Mucosa of stomach (tissue), 1 donor: ENCODE measurements around the gene CLMN.

Source experiments
- H3K27me3 ChIP-seq: one replicate; pipeline ENCODE4 v1.7.0; 2013; ENCODE audit warnings: mild to moderate bottlenecking, low read length; ENCODE audit not compliant: control insufficient read depth, insufficient read depth
- H3K36me3 ChIP-seq: one replicate; pipeline ENCODE4 v1.7.0; 2013; ENCODE audit warnings: low read length; ENCODE audit not compliant: control insufficient read depth, insufficient read depth
- H3K4me1 ChIP-seq: one replicate; pipeline ENCODE4 v1.7.0; 2013; ENCODE audit warnings: mild to moderate bottlenecking, low read length; ENCODE audit not compliant: control insufficient read depth, insufficient read depth
- H3K4me3 ChIP-seq: one replicate; pipeline ENCODE4 v1.7.0; 2013; ENCODE audit warnings: low read length
- H3K9ac ChIP-seq: one replicate; pipeline ENCODE4 v1.7.0; 2013; ENCODE audit warnings: mild to moderate bottlenecking, low read length, moderate library complexity
- H3K9me3 ChIP-seq: one replicate; pipeline ENCODE4 v1.7.0; 2013; ENCODE audit warnings: mild to moderate bottlenecking, low read length, moderate library complexity; ENCODE audit not compliant: control insufficient read depth
- donor health status: Pancreatic carcinoma.

Gene CLMN

GRCh38 chr14:95156161-95157047 is 163.3 kb downstream of the CLMN start:
- peak overlapping the region; percentile 57 for H3K4me3 ChIP-seq
- peaks cover 3% of the 10 kb centered on the region for H3K4me1 ChIP-seq
- no peaks in the 10 kb centered on the region for H3K9me3 ChIP-seq
- no peaks in the 10 kb centered on the region for H3K27me3 ChIP-seq
- peak overlapping the region; percentile 96 for H3K9ac ChIP-seq
- no peaks in the 10 kb centered on the region for H3K36me3 ChIP-seq

- Histone ChIP-seq H3K4me3 (no peak overlapping the region), H3K9me3 (no peaks in the 10 kb centered on the region), H3K4me1 (peaks cover 3% of the 10 kb centered on the region), H3K27me3 (no peaks in the 10 kb centered on the region), H3K9ac (no peak overlapping the region), H3K36me3 (no peaks in the 10 kb centered on the region)
Observed at GRCh38 chr14:95155045-95155444, 164.7 kb downstream of the CLMN start.

DNA sequence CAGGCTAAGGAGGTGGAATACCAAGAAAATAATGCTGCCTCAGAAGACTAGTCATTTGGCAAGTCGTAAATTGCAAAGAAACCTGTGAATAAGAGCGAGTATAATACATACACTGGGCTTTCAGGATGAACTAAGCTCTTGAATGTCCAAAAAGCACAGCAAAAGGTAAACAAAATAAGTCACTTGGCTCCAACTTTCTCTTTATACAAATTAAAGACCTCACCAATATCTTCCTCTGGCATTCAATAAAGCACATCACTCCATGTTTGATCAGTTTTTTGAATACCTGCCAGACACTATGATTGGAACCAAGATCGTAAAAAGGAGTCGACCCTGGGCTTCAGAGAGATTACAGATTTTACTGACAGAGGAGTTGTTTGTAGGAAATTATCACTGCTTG is 165.8 kb downstream of the CLMN start:
- Histone ChIP-seq H3K36me3 (no peaks in the 10 kb centered on the region), H3K4me3 (no peak overlapping the region), H3K27me3 (no peaks in the 10 kb centered on the region), H3K9me3 (no peaks in the 10 kb centered on the region), H3K9ac (no peak overlapping the region), H3K4me1 (peaks cover 12% of the 10 kb centered on the region)

- H3K27me3 ChIP-seq = no peaks in the 10 kb centered on the region
- H3K9me3 ChIP-seq = no peaks in the 10 kb centered on the region
- peaks cover 16% of the 10 kb centered on the region for H3K4me1 ChIP-seq
- no peak overlapping the region for H3K4me3 ChIP-seq
- H3K9ac ChIP-seq = no peak overlapping the region
- H3K36me3 ChIP-seq = no peaks in the 10 kb centered on the region
Observed at GRCh38 chr14:95151561-95151960, 168.1 kb downstream of the CLMN start.

- no peaks in the 10 kb centered on the region for H3K36me3 ChIP-seq
- H3K9me3 ChIP-seq = no peaks in the 10 kb centered on the region
- H3K27me3 ChIP-seq = no peaks in the 10 kb centered on the region
- peaks cover 18% of the 10 kb centered on the region for H3K4me1 ChIP-seq
- no peak overlapping the region for H3K4me3 ChIP-seq
- H3K9ac ChIP-seq = no peak overlapping the region
Observed at GRCh38 chr14:95150910-95151309, 168.8 kb downstream of the CLMN start.

GRCh38 chr14:95149441-95149840 is 170.3 kb downstream of the CLMN start:
- H3K9ac ChIP-seq = no peak overlapping the region
- H3K27me3 ChIP-seq = no peaks in the 10 kb centered on the region
- H3K4me3 ChIP-seq = no peak overlapping the region
- no peaks in the 10 kb centered on the region for H3K36me3 ChIP-seq
- peaks cover 18% of the 10 kb centered on the region for H3K4me1 ChIP-seq
- H3K9me3 ChIP-seq = no peaks in the 10 kb centered on the region

DNA sequence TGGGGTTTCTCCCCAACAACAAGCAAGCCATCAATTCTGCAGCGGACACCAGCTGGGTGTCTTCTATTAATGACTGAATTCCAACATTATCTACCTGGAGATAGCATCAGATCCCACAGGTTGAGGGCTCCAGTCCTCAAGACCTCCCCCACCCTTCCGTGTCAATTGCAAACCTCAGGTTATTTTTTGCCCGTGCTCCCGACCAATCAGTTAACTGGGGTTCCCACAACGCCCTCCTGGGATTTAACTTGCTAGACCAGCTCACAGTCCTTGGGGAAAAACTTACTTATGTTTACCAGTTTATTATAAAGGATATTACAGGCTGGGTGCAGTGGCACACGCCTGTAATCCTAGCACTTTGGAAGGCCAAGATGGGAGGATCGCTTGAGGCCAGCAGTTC is 172.1 kb downstream of the CLMN start:
- no peak overlapping the region for H3K4me3 ChIP-seq
- H3K4me1 ChIP-seq = peaks cover 23% of the 10 kb centered on the region
- H3K27me3 ChIP-seq = no peaks in the 10 kb centered on the region
- H3K9me3 ChIP-seq = no peaks in the 10 kb centered on the region
- H3K9ac ChIP-seq = no peak overlapping the region
- H3K36me3 ChIP-seq = no peaks in the 10 kb centered on the region

DNA sequence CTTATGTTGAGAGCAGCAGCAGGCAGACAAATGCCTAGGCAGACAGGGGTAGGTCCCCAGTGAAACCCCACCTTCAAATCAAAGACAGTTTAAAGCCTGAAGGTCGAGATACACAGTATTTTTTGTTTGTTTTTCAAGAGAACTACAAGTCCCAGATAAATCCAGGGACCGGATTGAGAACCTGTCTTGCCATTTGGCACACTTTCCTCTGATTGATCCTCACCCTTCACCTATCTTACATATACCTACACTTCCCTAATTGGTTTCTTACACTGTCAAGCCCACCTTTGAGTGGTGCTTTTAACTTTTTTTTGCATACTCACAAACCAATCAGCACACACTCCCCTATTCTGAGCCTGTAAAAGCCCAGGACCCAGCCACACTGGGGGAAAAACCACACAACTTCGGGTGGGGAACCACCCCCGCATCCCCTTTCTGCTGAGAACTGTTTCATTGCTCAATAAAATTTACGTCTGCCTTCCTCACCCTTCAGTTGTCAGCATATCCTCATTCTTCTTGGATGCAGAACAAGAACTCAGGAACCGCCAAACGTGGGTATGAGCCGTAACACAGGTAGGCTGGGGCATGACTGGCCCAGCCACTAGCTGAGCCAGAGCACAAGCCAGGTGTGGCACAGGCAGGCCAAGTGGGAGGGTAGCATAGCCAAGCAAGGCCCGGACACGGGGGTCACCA is 173.5 kb downstream of the CLMN start:
- H3K4me1 ChIP-seq = peaks cover 23% of the 10 kb centered on the region
- H3K9ac ChIP-seq = no peak overlapping the region
- H3K27me3 ChIP-seq = no peaks in the 10 kb centered on the region
- no peaks in the 10 kb centered on the region for H3K36me3 ChIP-seq
- H3K9me3 ChIP-seq = no peaks in the 10 kb centered on the region
- no peak overlapping the region for H3K4me3 ChIP-seq

GRCh38 chr14:95144849-95145248 is 174.9 kb downstream of the CLMN start:
- Histone ChIP-seq H3K4me3 (no peak overlapping the region), H3K9ac (no peak overlapping the region), H3K4me1 (peaks cover 26% of the 10 kb centered on the region), H3K9me3 (no peaks in the 10 kb centered on the region), H3K27me3 (no peaks in the 10 kb centered on the region), H3K36me3 (no peaks in the 10 kb centered on the region)

DNA sequence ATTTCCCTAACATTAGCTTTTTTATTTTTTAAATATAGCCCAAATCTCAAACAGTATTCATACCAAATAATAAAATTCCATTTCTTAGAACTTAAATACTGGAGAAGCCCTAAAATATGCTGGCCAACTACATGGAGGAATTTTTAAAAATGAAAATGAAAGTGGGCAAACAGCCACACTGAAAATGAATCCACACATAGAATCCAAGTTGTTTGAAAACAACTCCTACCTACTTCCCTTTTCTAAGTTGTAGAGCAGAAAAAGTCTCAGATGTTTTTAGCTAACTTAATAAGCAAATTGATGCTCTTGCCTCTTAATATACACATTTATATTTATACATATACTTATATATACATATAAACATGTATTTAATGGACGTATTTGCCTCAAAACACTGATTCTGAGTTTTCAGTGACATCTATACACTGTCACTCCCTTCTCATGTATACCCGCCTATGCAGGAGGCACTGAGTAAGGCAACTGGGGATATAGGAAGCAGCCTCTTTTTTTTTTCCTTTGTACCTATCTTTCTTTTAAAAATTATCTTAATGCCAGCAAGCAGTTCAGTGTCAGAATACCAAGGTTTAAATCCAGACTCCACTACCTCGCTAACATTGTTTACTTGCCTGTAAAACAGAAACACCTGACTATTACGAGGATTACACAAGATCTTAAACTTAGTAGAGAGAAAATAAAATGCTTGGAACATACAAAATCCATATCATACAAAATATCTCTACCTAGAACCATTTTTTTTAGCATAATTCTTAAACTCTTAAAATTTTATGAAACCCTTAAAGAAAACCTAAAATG is 175.7 kb downstream of the CLMN start:
- Histone ChIP-seq H3K27me3 (no peaks in the 10 kb centered on the region), H3K36me3 (no peaks in the 10 kb centered on the region), H3K4me1 (peaks cover 20% of the 10 kb centered on the region), H3K4me3 (no peak overlapping the region), H3K9ac (no peak overlapping the region), H3K9me3 (no peaks in the 10 kb centered on the region)

GRCh38 chr14:95142208-95142607 is 177.5 kb downstream of the CLMN start:
- Histone ChIP-seq H3K9ac (no peak overlapping the region), H3K27me3 (no peaks in the 10 kb centered on the region), H3K4me1 (peaks cover 25% of the 10 kb centered on the region), H3K4me3 (no peak overlapping the region), H3K36me3 (no peaks in the 10 kb centered on the region), H3K9me3 (no peaks in the 10 kb centered on the region)

- H3K4me3 ChIP-seq = no peak overlapping the region
- no peak overlapping the region for H3K9ac ChIP-seq
- H3K4me1 ChIP-seq = peaks cover 26% of the 10 kb centered on the region
- H3K27me3 ChIP-seq = no peaks in the 10 kb centered on the region
- no peaks in the 10 kb centered on the region for H3K9me3 ChIP-seq
- H3K36me3 ChIP-seq = no peaks in the 10 kb centered on the region
Observed at GRCh38 chr14:95141684-95142083, 178.0 kb downstream of the CLMN start.
